Stimulated activated CD8-positive, alpha-beta memory T cell treated with anti-CD3 and anti-CD28 coated beads, Interleukin-12 subunit alpha, Interleukin-12 subunit beta, amount 100 ng/mL, for 24 hours (primary cell): ENCODE data around the gene DAND5.
"Not testable (repeated sequence)": the region's sequence is repeated elsewhere in the genome, so short reads cannot be mapped to it uniquely, and the experiment has no call there.

Experiments used
- DNase-seq: peaks from one replicate; pipeline ENCODE4 v3.0.0-alpha.2; 2020; ENCODE audit errors: extremely low read depth

DAND5 gene

GRCh38 chr19:12965017-12965811, 4.2 kb upstream of the DAND5 start:
- DNase-seq: peak; percentile 50

- DNase-seq: no peak
Measured at GRCh38 chr19:12965812-12966135, 3.6 kb upstream of the DAND5 start.

- DNase-seq: no peak
Measured at GRCh38 chr19:12967907-12968306, 1.5 kb upstream of the DAND5 start.

GRCh38 chr19:12970070-12970820, 869 bp downstream of the DAND5 start:
- DNase-seq: no peak

- DNase-seq: no peak
Measured at GRCh38 chr19:12973236-12973635, 3.9 kb downstream of the DAND5 start.

- DNase-seq: no peak
Measured at GRCh38 chr19:12974301-12975220, 5.2 kb downstream of the DAND5 start.

- no peak for DNase-seq
Measured at GRCh38 chr19:12975221-12975741, 5.9 kb downstream of the DAND5 start.

GRCh38 chr19:12976109-12976508, 6.7 kb downstream of the DAND5 start:
- not testable (repeated sequence) for DNase-seq

- no peak for DNase-seq
Measured at GRCh38 chr19:12979974-12980373, 10.6 kb downstream of the DAND5 start.

- DNase-seq: no peak
Measured at GRCh38 chr19:12982648-12983047, 13.3 kb downstream of the DAND5 start.

- DNase-seq: no peak
Measured at GRCh38 chr19:12983091-12983490, 13.7 kb downstream of the DAND5 start.

GRCh38 chr19:12983542-12984142, 14.3 kb downstream of the DAND5 start:
- peak; percentile 56 for DNase-seq

- DNase-seq: no peak
Measured at GRCh38 chr19:12984143-12984627, 14.8 kb downstream of the DAND5 start.

GRCh38 chr19:12984683-12985048, 15.3 kb downstream of the DAND5 start:
- DNase-seq: no peak

GRCh38 chr19:12985049-12985776, 15.8 kb downstream of the DAND5 start:
- no peak for DNase-seq

- DNase-seq: no peak
Measured at GRCh38 chr19:12986726-12987125, 17.4 kb downstream of the DAND5 start.

GRCh38 chr19:12987190-12987589, 17.8 kb downstream of the DAND5 start:
- DNase-seq: no peak

GRCh38 chr19:12987781-12988180, 18.4 kb downstream of the DAND5 start:
- DNase-seq: no peak

- no peak for DNase-seq
Measured at GRCh38 chr19:12990431-12990830, 21.1 kb downstream of the DAND5 start.

- DNase-seq: no peak
Measured at GRCh38 chr19:12990853-12991252, 21.5 kb downstream of the DAND5 start.

- no peak for DNase-seq
Measured at GRCh38 chr19:12991296-12991695, 21.9 kb downstream of the DAND5 start.
